ENCODE data around the gene B3GNT9. TPM values are rescaled to one million over a fixed set of nuclear protein-coding genes. Genes with fewer than 3 reads are reported as not detected.
A peak's percentile ranks its signal among the peaks of the same experiment; 100 is the strongest.

Gene B3GNT9
- total RNA-seq, 6 experiments from 2014 or later, result 0.95 to 3.9 (median 1.7) TPM

DNA sequence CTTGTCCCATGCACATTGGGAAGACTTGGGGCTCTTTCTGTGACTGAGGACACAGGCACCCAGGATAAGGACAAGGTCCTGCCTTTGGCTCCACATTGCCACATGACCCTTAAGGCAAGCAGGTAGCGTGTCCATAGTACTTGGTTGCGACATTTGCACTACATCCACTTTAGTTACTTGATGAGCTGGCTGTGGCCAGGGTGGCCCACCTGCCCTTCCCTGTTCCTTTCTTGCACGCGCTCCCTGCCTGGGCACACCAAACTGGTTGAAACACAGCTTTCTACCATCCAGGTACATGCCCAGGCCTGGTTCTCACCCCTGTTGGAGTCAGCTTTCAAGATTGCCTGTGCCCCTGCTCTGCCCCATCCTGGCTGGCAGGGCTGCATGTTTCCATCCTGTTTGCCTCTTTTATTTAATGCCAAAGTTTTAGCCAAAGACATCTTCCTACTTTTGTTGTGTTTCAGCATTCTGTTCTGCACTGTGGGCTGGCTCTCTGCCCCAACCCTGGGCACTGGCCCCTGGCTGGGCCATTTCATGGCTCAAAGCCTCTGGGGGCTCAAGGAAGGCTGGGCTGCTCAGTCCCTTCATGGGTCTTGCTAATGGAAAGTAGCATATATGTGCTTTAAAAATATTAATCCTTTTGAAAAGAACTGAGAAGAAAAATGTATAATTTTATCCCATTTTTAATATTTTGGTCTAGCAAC is 3.2 kb downstream of the B3GNT9 start:
- H3K4me3 ChIP-seq, result no peak overlapping the region
- H3K27ac ChIP-seq, result no peak overlapping the region
- intact Hi-C loops (cut with DNase I), result no loop called here
- no peak for TF ChIP-seq POLR2A (IDR thresholded peaks at IDR 0.05)
- TF ChIP-seq, protein P1, sequence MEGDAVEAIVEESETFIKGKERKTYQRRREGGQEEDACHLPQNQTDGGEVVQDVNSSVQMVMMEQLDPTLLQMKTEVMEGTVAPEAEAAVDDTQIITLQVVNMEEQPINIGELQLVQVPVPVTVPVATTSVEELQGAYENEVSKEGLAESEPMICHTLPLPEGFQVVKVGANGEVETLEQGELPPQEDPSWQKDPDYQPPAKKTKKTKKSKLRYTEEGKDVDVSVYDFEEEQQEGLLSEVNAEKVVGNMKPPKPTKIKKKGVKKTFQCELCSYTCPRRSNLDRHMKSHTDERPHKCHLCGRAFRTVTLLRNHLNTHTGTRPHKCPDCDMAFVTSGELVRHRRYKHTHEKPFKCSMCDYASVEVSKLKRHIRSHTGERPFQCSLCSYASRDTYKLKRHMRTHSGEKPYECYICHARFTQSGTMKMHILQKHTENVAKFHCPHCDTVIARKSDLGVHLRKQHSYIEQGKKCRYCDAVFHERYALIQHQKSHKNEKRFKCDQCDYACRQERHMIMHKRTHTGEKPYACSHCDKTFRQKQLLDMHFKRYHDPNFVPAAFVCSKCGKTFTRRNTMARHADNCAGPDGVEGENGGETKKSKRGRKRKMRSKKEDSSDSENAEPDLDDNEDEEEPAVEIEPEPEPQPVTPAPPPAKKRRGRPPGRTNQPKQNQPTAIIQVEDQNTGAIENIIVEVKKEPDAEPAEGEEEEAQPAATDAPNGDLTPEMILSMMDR (IDR thresholded peaks at IDR 0.05), result no peak
- no peaks in the 10 kb centered on the region for H3K9me3 ChIP-seq
- peaks cover 0 to 15% (median 0%) of the 10 kb centered on the region in 4 donors for H3K4me1 ChIP-seq
- DNase-seq (no peak), ATAC-seq (no peak)
- WGBS (ENCODE audit: insufficient coverage, low coverage, low lambda C conversion rate, missing lambda C conversion rate), result no CpG with 5 or more reads among the region's 4 CpGs
- H3K27me3 ChIP-seq, result no peaks in the 10 kb centered on the region
- H3K36me3 ChIP-seq, result peaks cover 6 to 60% (median 33%) of the 10 kb centered on the region in 4 donors

DNA sequence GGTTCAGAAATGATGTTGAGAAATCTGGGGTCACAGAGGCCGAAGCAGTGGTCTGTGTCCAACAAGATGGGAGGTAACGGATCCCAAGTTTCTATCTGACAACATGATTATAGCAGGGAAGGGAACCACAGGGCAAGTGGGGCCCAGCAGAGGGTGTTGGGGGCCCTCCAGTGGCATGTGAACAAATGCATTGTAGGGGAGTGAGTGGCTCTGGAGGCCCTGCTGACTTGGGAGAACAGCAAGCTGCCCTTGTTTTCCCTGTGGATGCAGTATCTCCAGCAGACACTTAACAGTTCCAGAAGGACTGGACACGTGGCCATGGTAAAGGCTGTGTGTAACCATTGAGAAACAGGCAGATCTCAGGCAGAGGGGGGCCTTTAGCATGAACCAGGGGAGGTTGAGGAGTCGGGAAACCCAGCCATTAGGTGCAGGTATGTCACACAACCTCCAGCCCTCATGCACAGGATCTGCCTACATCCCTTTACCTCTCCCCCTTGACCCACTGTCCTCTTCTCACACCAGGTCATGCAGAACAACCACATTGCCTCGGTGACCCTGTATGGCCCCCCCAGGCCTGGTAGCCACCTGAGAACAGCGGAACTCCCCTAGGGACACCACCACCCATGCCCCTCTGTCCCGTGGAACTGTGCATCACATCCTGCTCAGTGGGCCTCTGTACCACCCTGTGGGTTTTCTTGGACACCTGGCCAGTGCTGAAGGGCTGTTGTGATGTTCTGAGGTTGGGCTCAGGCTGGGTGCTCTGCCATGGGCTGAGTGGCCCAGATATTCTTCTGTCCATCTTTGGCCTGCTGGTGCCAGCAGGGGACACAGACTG is 4.1 kb downstream of the B3GNT9 start:
- intact Hi-C loops (cut with DNase I), result no loop called here
- peaks cover 6 to 69% (median 40%) of the 10 kb centered on the region in 4 donors for H3K36me3 ChIP-seq
- H3K4me1 ChIP-seq, result peaks cover 0 to 15% (median 0%) of the 10 kb centered on the region in 4 donors
- H3K27ac ChIP-seq, result no peak overlapping the region
- WGBS (ENCODE audit: insufficient coverage, low coverage, low lambda C conversion rate, missing lambda C conversion rate), result 100% methylated on average over 2 of the region's 7 CpGs
- DNase-seq (peak in 1 of 3 donors; percentile 31), ATAC-seq (no peak)
- H3K9me3 ChIP-seq, result no peaks in the 10 kb centered on the region
- no peak overlapping the region for H3K4me3 ChIP-seq
- H3K27me3 ChIP-seq, result no peaks in the 10 kb centered on the region
- TF ChIP-seq, protein P1 (IDR thresholded peaks at IDR 0.05), result no peak
- no peak for TF ChIP-seq POLR2A (IDR thresholded peaks at IDR 0.05)

DNA sequence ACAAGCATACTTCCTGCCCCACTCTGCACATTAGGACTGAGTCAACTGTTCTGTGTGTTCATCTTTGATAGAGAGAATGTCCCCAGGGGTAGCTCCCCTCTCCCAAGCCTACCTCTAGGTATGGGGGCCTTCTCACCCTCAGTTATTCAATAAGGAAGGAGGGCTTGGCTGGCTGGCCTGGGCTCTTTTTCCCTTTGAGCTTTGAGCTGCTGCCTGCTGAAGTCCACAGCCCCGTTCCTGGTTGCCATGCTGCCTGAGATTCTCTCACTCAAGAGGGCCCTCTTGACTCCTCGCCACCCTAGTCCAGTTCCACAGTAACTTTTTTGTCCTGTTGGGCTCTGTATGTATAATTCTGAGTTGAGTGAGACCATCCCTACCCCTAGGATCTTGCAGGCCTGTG is 5.1 kb downstream of the B3GNT9 start:
- Histone ChIP-seq H3K4me1 (peaks cover 0 to 9% (median 0%) of the 10 kb centered on the region in 4 donors), H3K4me3 (no peak overlapping the region), H3K36me3 (peaks cover 6 to 79% (median 44%) of the 10 kb centered on the region in 4 donors), H3K9me3 (no peaks in the 10 kb centered on the region), H3K27me3 (no peaks in the 10 kb centered on the region), H3K27ac (no peak overlapping the region)
- 60% methylated on average over 1 of the region's 2 CpGs for WGBS (ENCODE audit: insufficient coverage, low coverage, low lambda C conversion rate, missing lambda C conversion rate)
- TF ChIP-seq, protein P1 (IDR thresholded peaks at IDR 0.05), result no peak
- TF ChIP-seq POLR2A (IDR thresholded peaks at IDR 0.05), result no peak
- intact Hi-C loops (cut with DNase I), result no loop called here
- no peak for ATAC-seq
- DNase-seq, result no peak

DNA sequence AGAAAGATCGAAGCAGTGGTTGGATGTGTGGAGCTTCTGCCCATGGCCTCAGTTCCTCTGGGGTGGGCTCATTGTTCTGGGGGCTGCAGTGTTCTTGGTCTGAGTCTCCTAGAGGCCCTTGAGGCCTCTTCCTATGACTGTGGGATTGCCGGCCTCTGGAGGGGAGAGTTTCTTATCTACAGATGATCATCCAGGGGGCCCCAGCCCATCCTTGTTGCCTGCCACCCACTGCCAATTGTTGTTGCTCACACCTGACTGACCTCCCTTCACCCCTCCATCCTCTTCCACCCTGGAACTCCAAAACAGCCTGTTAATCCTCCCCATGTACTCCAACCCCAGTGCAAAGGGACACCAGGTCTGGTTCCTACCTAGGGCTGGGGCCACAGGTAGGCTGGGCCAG is 5.9 kb downstream of the B3GNT9 start:
- DNase-seq (peak in 1 of 3 donors; percentile 7), ATAC-seq (no peak)
- WGBS (ENCODE audit: insufficient coverage, low coverage, low lambda C conversion rate, missing lambda C conversion rate), result 100% methylated on average over 1 of the region's 2 CpGs
- TF ChIP-seq, protein P1 (IDR thresholded peaks at IDR 0.05), result no peak
- no peak for TF ChIP-seq POLR2A (IDR thresholded peaks at IDR 0.05)
- H3K4me3 ChIP-seq, result no peak overlapping the region
- intact Hi-C loops (cut with DNase I), result no loop called here
- H3K27ac ChIP-seq, result no peak overlapping the region
- H3K27me3 ChIP-seq, result no peaks in the 10 kb centered on the region
- H3K4me1 ChIP-seq, result peaks cover 0 to 1% (median 0%) of the 10 kb centered on the region in 4 donors
- H3K36me3 ChIP-seq, result peaks cover 6 to 87% (median 50%) of the 10 kb centered on the region in 4 donors
- no peaks in the 10 kb centered on the region for H3K9me3 ChIP-seq
